Measurements from ENCODE around the gene SWI5. TPM values are rescaled to one million over a fixed set of nuclear protein-coding genes. Genes with fewer than 3 reads are reported as not detected.

The SWI5 gene
- total RNA-seq, 2 donors from 2014 or later: 34.8 to 38.5 TPM

GRCh38 chr9:128304971-128305288 lies 28.9 kb downstream of the SWI5 start:
- H3K27me3 ChIP-seq (replicated peaks; ENCODE audit: insufficient read depth): no peaks in the 10 kb centered on the region
- no peaks in the 10 kb centered on the region for H3K9me3 ChIP-seq
- DNase-seq (ENCODE audit: low spot score): no peak
- H3K4me3 ChIP-seq: no peak overlapping the region
- H3K4me1 ChIP-seq (replicated peaks): no peaks in the 10 kb centered on the region
- TF ChIP-seq POLR2AphosphoS5 (IDR thresholded peaks at IDR 0.05) (no peak), CTCF (IDR thresholded peaks at IDR 0.05) (no peak), POLR2A (IDR thresholded peaks at IDR 0.05) (no peak)
- H3K27ac ChIP-seq: no peak overlapping the region
- 45% methylated on average over 5 of the region's 5 CpGs for WGBS
- intact Hi-C loops (cut with DNase I): no loop called here
- peaks cover 0 to 4% of the 10 kb centered on the region in 2 donors for H3K36me3 ChIP-seq

GRCh38 chr9:128309551-128309950 lies 33.5 kb downstream of the SWI5 start:
- TF ChIP-seq POLR2A (IDR thresholded peaks at IDR 0.05) (no peak), CTCF (IDR thresholded peaks at IDR 0.05) (no peak), POLR2AphosphoS5 (IDR thresholded peaks at IDR 0.05) (no peak)
- no peaks in the 10 kb centered on the region for H3K27me3 ChIP-seq (replicated peaks; ENCODE audit: insufficient read depth)
- DNase-seq (ENCODE audit: low spot score): no peak
- H3K36me3 ChIP-seq: peaks cover 4 to 10% of the 10 kb centered on the region in 2 donors
- no peak overlapping the region for H3K4me3 ChIP-seq
- no peak overlapping the region for H3K27ac ChIP-seq
- intact Hi-C loops (cut with DNase I): no loop called here
- H3K9me3 ChIP-seq: no peaks in the 10 kb centered on the region
- H3K4me1 ChIP-seq (replicated peaks): no peaks in the 10 kb centered on the region
- 92% methylated on average over 16 of the region's 16 CpGs for WGBS

- no peaks in the 10 kb centered on the region for H3K4me1 ChIP-seq (replicated peaks)
- intact Hi-C loops (cut with DNase I): no loop called here
- no peak overlapping the region for H3K4me3 ChIP-seq
- TF ChIP-seq POLR2A (IDR thresholded peaks at IDR 0.05): no peak
- TF ChIP-seq POLR2AphosphoS5 (IDR thresholded peaks at IDR 0.05): no peak
- TF ChIP-seq CTCF (IDR thresholded peaks at IDR 0.05): no peak
- DNase-seq (ENCODE audit: low spot score): no peak
- peaks cover 4 to 10% of the 10 kb centered on the region in 2 donors for H3K36me3 ChIP-seq
- no peaks in the 10 kb centered on the region for H3K27me3 ChIP-seq (replicated peaks; ENCODE audit: insufficient read depth)
- WGBS: 76% methylated on average over 10 of the region's 10 CpGs
- no peaks in the 10 kb centered on the region for H3K9me3 ChIP-seq
- no peak overlapping the region for H3K27ac ChIP-seq
These were observed 34.4 kb downstream of the SWI5 start for GRCh38 chr9:128310461-128310860.

- Histone ChIP-seq H3K27me3 (replicated peaks; ENCODE audit: insufficient read depth) (no peaks in the 10 kb centered on the region), H3K4me1 (replicated peaks) (no peaks in the 10 kb centered on the region), H3K27ac (no peak overlapping the region), H3K4me3 (no peak overlapping the region), H3K36me3 (peaks cover 0 to 19% of the 10 kb centered on the region in 2 donors), H3K9me3 (no peaks in the 10 kb centered on the region)
- intact Hi-C loops (cut with DNase I): no loop called here
- 94% methylated on average over 4 of the region's 4 CpGs for WGBS
- no peak for DNase-seq (ENCODE audit: low spot score)
- TF ChIP-seq POLR2AphosphoS5 (IDR thresholded peaks at IDR 0.05): no peak
- no peak for TF ChIP-seq POLR2A (IDR thresholded peaks at IDR 0.05)
- TF ChIP-seq CTCF (IDR thresholded peaks at IDR 0.05): no peak
These were observed 38.6 kb downstream of the SWI5 start for GRCh38 chr9:128314697-128315096.

GRCh38 chr9:128316421-128316820 lies 40.3 kb downstream of the SWI5 start:
- Histone ChIP-seq H3K36me3 (peaks cover 0 to 9% of the 10 kb centered on the region in 2 donors), H3K4me1 (replicated peaks) (no peaks in the 10 kb centered on the region), H3K27me3 (replicated peaks; ENCODE audit: insufficient read depth) (no peaks in the 10 kb centered on the region), H3K4me3 (no peak overlapping the region), H3K27ac (no peak overlapping the region), H3K9me3 (no peaks in the 10 kb centered on the region)
- intact Hi-C loops (cut with DNase I): no loop called here
- 81% methylated on average over 9 of the region's 9 CpGs for WGBS
- TF ChIP-seq CTCF (IDR thresholded peaks at IDR 0.05) (no peak), POLR2A (IDR thresholded peaks at IDR 0.05) (no peak), POLR2AphosphoS5 (IDR thresholded peaks at IDR 0.05) (no peak)
- no peak for DNase-seq (ENCODE audit: low spot score)

Measured in prostate gland (tissue), 2 donors.